Neural cell (in vitro differentiated cells): ENCODE data around the gene EMCN. TPM values are rescaled to one million over a fixed set of nuclear protein-coding genes. Genes with fewer than 3 reads are reported as not detected.

Experiments
- H2AFZ ChIP-seq: fragments of 200-600, 300-800 bp; sonication (generic), shearing (Covaris generic); 2 replicates; pipeline ENCODE4 v1.6.0; 2014; ENCODE audit warnings: low read depth, mild to moderate bottlenecking, antibody characterized with exemption, low read length, moderate library complexity
- H3F3A ChIP-seq: fragments of 200-600 bp; shearing (Covaris generic); 2 replicates; pipeline ENCODE4 v1.6.1; 2016; ENCODE audit warnings: mild to moderate bottlenecking, moderate library complexity, mixed read lengths, antibody characterized with exemption, low read length; ENCODE audit not compliant: insufficient read depth, poor library complexity, severe bottlenecking
- H3K27ac ChIP-seq: fragments of 200-600, 300-800 bp; sonication (generic), shearing (Covaris generic); 2 replicates; pipeline ENCODE4 v1.5.1; 2014; ENCODE audit warnings: mild to moderate bottlenecking, low read length, moderate library complexity
- H3K27me3 ChIP-seq: fragments of 300-800, 200-600 bp; sonication (generic), shearing (Covaris generic); 2 replicates; pipeline ENCODE4 v1.6.0; 2014; ENCODE audit warnings: mild to moderate bottlenecking, low read depth, low read length, moderate library complexity; ENCODE audit not compliant: insufficient read depth
- H3K36me3 ChIP-seq: fragments of 300-800, 200-600 bp; sonication (generic), shearing (Covaris generic); 2 replicates; pipeline ENCODE4 v1.5.1; 2014; ENCODE audit warnings: mild to moderate bottlenecking, antibody characterized with exemption, low read length, moderate library complexity; ENCODE audit not compliant: insufficient read depth
- H3K4me2 ChIP-seq: fragments of 300-800, 200-600 bp; sonication (generic), shearing (Covaris generic); 2 replicates; pipeline ENCODE4 v1.6.0; 2014; ENCODE audit warnings: mild to moderate bottlenecking, low read length
- H3K4me3 ChIP-seq: fragments of 300-800, 200-600 bp; sonication (generic), shearing (Covaris generic); 2 replicates; pipeline ENCODE4 v1.5.1; 2014; ENCODE audit warnings: mild to moderate bottlenecking, low read length, moderate library complexity
- H3K79me2 ChIP-seq: fragments of 200-600 bp; shearing (Covaris generic); replicated peaks from 2 replicates; pipeline ENCODE4 v1.6.0; 2014; ENCODE audit warnings: mild to moderate bottlenecking, low read length, moderate library complexity; ENCODE audit not compliant: insufficient read depth
- H3K9ac ChIP-seq: fragments of 300-800, 200-600 bp; sonication (generic), shearing (Covaris generic); 2 replicates; pipeline ENCODE4 v1.6.1; 2016; ENCODE audit warnings: mild to moderate bottlenecking, low read length, mixed read lengths
- H3K9me2 ChIP-seq: fragments of 200-600 bp; shearing (Covaris generic); 2 replicates; pipeline ENCODE4 v1.6.1; 2016; ENCODE audit warnings: mild to moderate bottlenecking, low read length, mixed read lengths; ENCODE audit not compliant: insufficient read depth
- H3K9me3 ChIP-seq: fragments of 200-600, 300-800 bp; sonication (generic), shearing (Covaris generic); 2 replicates; pipeline ENCODE4 v1.6.1; 2016; ENCODE audit warnings: mild to moderate bottlenecking, mixed run types, low read length, moderate library complexity, mixed read lengths
- H4K20me1 ChIP-seq: fragments of 200-600 bp; shearing (Covaris generic); 2 replicates; pipeline ENCODE4 v1.6.1; 2016; ENCODE audit warnings: mild to moderate bottlenecking, mixed run types; ENCODE audit not compliant: insufficient read depth
- CTCF ChIP-seq: fragments of 450-650 bp; IDR thresholded peaks from 2 replicates; pipeline ENCODE4 v1.5.1; 2014; ENCODE audit warnings: antibody characterized with exemption, mild to moderate bottlenecking, moderate library complexity; ENCODE audit not compliant: poor library complexity, severe bottlenecking
- EP300 ChIP-seq: fragments of 450-650 bp; conservative IDR thresholded peaks from 2 replicates; pipeline ENCODE4 v1.6.1; 2014; ENCODE audit warnings: antibody characterized with exemption, mild to moderate bottlenecking, moderate library complexity; ENCODE audit not compliant: poor library complexity, severe bottlenecking
- EZH2 ChIP-seq: fragments of 200-600, 300-800 bp; shearing (Covaris generic), sonication (generic); IDR thresholded peaks from 2 replicates; pipeline ENCODE4 v1.6.1; 2014; ENCODE audit warnings: antibody characterized with exemption, low read length, borderline replicate concordance, mild to moderate bottlenecking; ENCODE audit not compliant: insufficient read depth, poor library complexity, severe bottlenecking
- MXI1 ChIP-seq: fragments of 450-650 bp; conservative IDR thresholded peaks from 2 replicates; pipeline ENCODE4 v1.6.1; 2014; ENCODE audit warnings: antibody characterized with exemption, mild to moderate bottlenecking; ENCODE audit not compliant: poor library complexity, severe bottlenecking
- POLR2AphosphoS5 ChIP-seq: IDR thresholded peaks from 2 replicates; pipeline ENCODE4 v1.6.1; 2012
- RAD21 ChIP-seq: fragments of 450-650 bp; conservative IDR thresholded peaks from 2 replicates; pipeline ENCODE4 v1.6.1; 2014; ENCODE audit warnings: antibody characterized with exemption, mild to moderate bottlenecking, moderate library complexity
- SMC3 ChIP-seq: fragments of 450-650 bp; conservative IDR thresholded peaks from 2 replicates; pipeline ENCODE4 v1.6.1; 2014; ENCODE audit warnings: antibody characterized with exemption, mild to moderate bottlenecking, moderate library complexity; ENCODE audit not compliant: poor library complexity
- TAF1 ChIP-seq: IDR thresholded peaks from 2 replicates; pipeline ENCODE4 v1.6.1; 2012; ENCODE audit warnings: low read depth
- polyA plus RNA-seq: library from polyadenylated mRNA; depleted of rRNA; stranded (reverse); fragments of >200 nt; gene quantifications from 2 replicates; pipeline ENCODE4 v1.2.3, GENCODE V29; 2014
- TF ChIP-seq, protein P1 (sequence below): IDR thresholded peaks from 2 replicates; pipeline ENCODE4 v1.6.1; 2012; ENCODE audit warnings: borderline replicate concordance

Gene EMCN
- polyA plus RNA-seq, 1 donor from 2014 or later, result 0.77 TPM

DNA sequence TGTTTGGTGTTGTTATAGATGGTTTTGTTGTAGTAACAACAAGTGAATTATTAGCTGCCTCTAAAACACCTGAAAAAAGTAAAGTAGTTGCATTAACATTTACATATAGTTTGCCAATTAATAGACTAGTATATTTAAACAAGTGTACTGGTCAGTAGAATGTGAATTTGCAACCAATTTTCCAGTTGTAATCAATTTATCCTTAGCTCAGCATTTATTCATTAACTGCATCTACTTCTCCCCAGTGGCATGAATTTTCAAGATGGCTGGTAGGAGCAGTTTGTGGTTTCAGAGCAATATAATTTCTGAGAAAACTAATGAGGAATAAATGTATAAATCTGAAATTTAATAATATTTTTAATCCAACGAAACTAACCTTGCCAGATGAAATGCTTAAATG, 37.9 kb downstream of the EMCN start:
- Histone ChIP-seq H3K27ac (no peak overlapping the region), H3K4me3 (no peak overlapping the region), H3K9ac (no peak overlapping the region), H3K27me3 (no peaks in the 10 kb centered on the region), H3K36me3 (no peaks in the 10 kb centered on the region), H3K4me2 (no peak overlapping the region), H3K9me3 (no peaks in the 10 kb centered on the region), H3K9me2 (no peaks in the 10 kb centered on the region), H2AFZ (no peak overlapping the region), H4K20me1 (no peaks in the 10 kb centered on the region), H3F3A (no peaks in the 10 kb centered on the region), H3K79me2 (no peaks in the 10 kb centered on the region)
- TF ChIP-seq EZH2, result no peak
- no peak for TF ChIP-seq EP300

DNA sequence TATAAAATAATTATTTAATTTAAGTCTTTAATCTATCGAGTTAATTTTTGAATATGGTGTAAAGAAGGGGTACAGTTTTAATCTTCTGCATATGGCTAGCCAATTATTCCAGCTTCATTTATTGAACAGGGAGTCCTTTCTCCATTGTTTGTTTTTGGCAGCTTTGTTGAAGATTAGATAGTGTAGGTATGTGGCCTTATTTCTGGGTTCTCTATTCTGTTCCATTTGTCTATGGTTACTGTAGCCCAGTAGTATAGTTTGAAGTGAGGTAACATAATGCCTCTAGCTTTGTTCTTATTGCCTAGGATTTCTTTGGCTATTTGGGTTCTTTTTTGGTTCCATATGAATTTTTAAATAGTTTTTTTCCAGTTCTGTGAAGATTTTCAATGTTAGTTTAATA, 48.3 kb downstream of the EMCN start:
- TF ChIP-seq, protein P1, sequence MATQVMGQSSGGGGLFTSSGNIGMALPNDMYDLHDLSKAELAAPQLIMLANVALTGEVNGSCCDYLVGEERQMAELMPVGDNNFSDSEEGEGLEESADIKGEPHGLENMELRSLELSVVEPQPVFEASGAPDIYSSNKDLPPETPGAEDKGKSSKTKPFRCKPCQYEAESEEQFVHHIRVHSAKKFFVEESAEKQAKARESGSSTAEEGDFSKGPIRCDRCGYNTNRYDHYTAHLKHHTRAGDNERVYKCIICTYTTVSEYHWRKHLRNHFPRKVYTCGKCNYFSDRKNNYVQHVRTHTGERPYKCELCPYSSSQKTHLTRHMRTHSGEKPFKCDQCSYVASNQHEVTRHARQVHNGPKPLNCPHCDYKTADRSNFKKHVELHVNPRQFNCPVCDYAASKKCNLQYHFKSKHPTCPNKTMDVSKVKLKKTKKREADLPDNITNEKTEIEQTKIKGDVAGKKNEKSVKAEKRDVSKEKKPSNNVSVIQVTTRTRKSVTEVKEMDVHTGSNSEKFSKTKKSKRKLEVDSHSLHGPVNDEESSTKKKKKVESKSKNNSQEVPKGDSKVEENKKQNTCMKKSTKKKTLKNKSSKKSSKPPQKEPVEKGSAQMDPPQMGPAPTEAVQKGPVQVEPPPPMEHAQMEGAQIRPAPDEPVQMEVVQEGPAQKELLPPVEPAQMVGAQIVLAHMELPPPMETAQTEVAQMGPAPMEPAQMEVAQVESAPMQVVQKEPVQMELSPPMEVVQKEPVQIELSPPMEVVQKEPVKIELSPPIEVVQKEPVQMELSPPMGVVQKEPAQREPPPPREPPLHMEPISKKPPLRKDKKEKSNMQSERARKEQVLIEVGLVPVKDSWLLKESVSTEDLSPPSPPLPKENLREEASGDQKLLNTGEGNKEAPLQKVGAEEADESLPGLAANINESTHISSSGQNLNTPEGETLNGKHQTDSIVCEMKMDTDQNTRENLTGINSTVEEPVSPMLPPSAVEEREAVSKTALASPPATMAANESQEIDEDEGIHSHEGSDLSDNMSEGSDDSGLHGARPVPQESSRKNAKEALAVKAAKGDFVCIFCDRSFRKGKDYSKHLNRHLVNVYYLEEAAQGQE, result no peak
- TF ChIP-seq MXI1, result no peak
- TF ChIP-seq POLR2AphosphoS5, result no peak
- no peak for TF ChIP-seq TAF1
- no peaks in the 10 kb centered on the region for H3K27me3 ChIP-seq
- H2AFZ ChIP-seq, result no peak overlapping the region
- H4K20me1 ChIP-seq, result no peaks in the 10 kb centered on the region
- no peak overlapping the region for H3K9ac ChIP-seq
- H3F3A ChIP-seq, result no peaks in the 10 kb centered on the region
- no peak overlapping the region for H3K4me2 ChIP-seq
- H3K9me3 ChIP-seq, result no peaks in the 10 kb centered on the region
- no peak overlapping the region for H3K27ac ChIP-seq
- no peak overlapping the region for H3K4me3 ChIP-seq
- no peaks in the 10 kb centered on the region for H3K36me3 ChIP-seq
- no peaks in the 10 kb centered on the region for H3K9me2 ChIP-seq
- H3K79me2 ChIP-seq, result no peaks in the 10 kb centered on the region

- Histone ChIP-seq H4K20me1 (no peaks in the 10 kb centered on the region), H3F3A (no peaks in the 10 kb centered on the region), H3K9me2 (no peaks in the 10 kb centered on the region), H3K79me2 (no peaks in the 10 kb centered on the region), H3K27ac (no peak overlapping the region), H3K27me3 (no peaks in the 10 kb centered on the region), H3K4me3 (no peak overlapping the region), H3K4me2 (no peak overlapping the region), H3K9me3 (no peaks in the 10 kb centered on the region), H3K36me3 (no peaks in the 10 kb centered on the region), H3K9ac (no peak overlapping the region), H2AFZ (no peak overlapping the region)
- TF ChIP-seq CTCF (no peak), EZH2 (no peak), MXI1 (no peak), RAD21 (no peak), TAF1 (no peak), SMC3 (no peak), EP300 (no peak), POLR2AphosphoS5 (no peak)
- TF ChIP-seq, protein P1, result no peak
Observed at GRCh38 chr4:100466501-100466900, 51.3 kb downstream of the EMCN start.
